GM23248 (cell line): Measurements from ENCODE around the gene HLCS.

Experiments used
- EZH2 ChIP-seq: fragments of 200-600 bp; sonication (generic); IDR thresholded peaks from 2 replicates; pipeline ENCODE4 v1.6.1; 2018; ENCODE audit warnings: antibody characterized with exemption, mild to moderate bottlenecking; ENCODE audit not compliant: insufficient read depth, poor library complexity, severe bottlenecking
- EZH2phosphoT487 ChIP-seq: fragments of 200-600 bp; sonication (generic); IDR thresholded peaks from 2 replicates; pipeline ENCODE4 v1.6.1; 2018; ENCODE audit warnings: antibody characterized with exemption, moderate library complexity, mild to moderate bottlenecking, low read depth; ENCODE audit not compliant: insufficient read depth

- TF ChIP-seq EZH2, result no peak
- TF ChIP-seq EZH2phosphoT487, result no peak
These were observed 43.4 kb upstream of the HLCS start for GRCh38 chr21:37009740-37010341.
